NCI-H226 (cell line): Measurements from ENCODE around the gene SNRPA1.
A peak's percentile ranks its signal among the peaks of the same experiment; 100 is the strongest.
"Not testable (repeated sequence)": the region's sequence is repeated elsewhere in the genome, so short reads cannot be mapped to it uniquely, and the experiment has no call there.

ENCODE experiments used
- DNase-seq: peaks from one replicate; pipeline ENCODE4 v3.0.0-alpha.2; 2015

SNRPA1 gene

DNA sequence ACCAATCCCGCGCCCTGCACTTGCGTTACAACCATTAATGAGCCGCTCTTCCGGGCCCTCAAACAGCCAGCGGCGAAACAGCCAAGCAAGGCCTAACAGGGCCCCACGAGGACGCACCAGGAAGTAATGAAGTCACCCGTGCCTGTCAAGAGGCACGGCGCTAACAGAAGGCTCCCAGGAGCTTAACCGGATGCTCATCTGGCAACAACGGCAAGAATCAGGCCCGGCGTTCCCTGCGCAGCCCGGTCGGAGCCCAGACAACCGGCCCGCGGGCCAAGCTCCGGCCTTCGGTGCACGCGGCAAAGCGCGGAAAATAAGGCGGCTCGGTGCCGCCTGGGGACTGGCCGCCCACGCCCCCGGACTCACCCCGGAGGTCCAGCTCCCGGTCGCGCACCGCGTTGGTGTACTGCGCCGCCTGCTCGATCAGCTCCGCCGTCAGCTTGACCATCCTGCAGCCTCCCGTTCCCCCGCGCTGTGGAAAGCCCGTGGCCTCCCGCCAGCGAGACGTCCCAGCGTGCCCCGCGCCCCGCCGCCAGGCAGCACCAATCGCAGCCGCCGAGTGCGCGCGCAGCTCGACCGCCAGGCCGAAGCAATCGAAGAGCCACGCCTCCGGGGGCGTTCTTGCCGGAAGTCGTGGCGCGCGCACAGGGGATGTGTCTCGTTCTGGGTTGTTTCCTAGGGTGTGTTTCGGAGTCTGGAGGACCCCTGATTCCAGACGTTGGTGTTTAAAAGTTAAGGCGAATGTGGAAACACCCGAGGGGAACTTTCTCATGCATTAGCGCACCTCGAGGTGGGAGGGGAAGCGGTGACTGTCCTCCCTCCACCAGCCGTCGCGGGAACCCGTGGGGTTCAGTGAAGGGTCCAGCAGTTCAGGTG is at the start of gene SNRPA1:
TSS of gene SNRPA1 (minus strand) at position 518 of the 876 bp plus-strand sequence. CDS start at position 448, 70 bp downstream.
- DNase-seq, result peak; percentile 98

DNA sequence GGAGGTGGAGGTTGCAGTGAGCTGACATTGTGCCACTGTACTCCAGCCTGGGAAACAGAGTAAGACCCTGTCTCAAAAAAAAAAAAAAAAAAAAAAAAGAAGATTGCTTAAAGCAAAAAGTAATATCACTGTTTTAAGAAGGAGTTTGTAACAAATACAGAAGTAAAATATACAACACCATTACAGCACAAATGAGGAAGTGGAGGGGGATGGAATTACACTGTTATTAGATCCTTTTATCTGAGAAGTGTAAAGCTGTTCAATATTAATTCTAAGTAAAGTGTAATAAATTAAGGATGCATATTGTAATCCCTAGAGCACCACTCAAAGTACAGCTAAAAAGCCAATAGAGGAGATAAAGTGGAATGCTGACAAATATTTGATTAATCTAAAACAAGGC is 47.0 kb upstream of the SNRPA1 start:
- DNase-seq, result no peak

- DNase-seq, result no peak
Observed at GRCh38 chr15:101338502-101339057, 43.5 kb upstream of the SNRPA1 start.

- DNase-seq, result no peak
Observed at GRCh38 chr15:101337976-101338375, 42.9 kb upstream of the SNRPA1 start.

- not testable (repeated sequence) for DNase-seq
Observed at GRCh38 chr15:101333907-101334789, 39.1 kb upstream of the SNRPA1 start.

- no peak for DNase-seq
Observed at GRCh38 chr15:101332061-101332467, 37.0 kb upstream of the SNRPA1 start.

DNA sequence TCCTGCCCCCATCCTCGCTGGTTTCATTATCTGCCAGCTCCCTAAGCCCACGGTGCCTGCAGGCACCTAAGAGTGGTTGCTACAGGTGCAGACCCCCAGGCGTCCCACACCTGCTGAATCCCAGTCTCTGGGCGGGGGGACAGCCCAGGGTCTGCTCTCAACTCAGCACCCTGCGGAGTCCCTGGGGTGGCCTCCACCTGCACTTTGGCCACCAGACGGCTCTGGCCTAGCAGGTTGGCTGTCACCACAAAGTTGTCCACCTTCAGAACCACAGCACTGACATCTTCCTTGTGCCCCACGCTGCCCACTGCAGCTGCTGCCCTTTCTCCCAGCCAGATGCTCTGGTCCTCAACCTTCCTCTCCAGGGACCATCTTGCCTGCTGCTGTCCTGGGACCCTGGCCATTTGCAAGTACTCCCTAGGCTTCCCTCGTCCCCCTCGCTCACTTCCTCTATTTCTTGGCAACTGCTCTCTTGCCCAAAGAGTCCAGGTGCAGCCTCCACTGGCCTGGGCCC is 34.9 kb upstream of the SNRPA1 start:
- DNase-seq, result no peak

GRCh38 chr15:101329309-101329863 is 34.3 kb upstream of the SNRPA1 start:
- no peak for DNase-seq

- no peak for DNase-seq
Observed at GRCh38 chr15:101328001-101328400, 33.0 kb upstream of the SNRPA1 start.

DNA sequence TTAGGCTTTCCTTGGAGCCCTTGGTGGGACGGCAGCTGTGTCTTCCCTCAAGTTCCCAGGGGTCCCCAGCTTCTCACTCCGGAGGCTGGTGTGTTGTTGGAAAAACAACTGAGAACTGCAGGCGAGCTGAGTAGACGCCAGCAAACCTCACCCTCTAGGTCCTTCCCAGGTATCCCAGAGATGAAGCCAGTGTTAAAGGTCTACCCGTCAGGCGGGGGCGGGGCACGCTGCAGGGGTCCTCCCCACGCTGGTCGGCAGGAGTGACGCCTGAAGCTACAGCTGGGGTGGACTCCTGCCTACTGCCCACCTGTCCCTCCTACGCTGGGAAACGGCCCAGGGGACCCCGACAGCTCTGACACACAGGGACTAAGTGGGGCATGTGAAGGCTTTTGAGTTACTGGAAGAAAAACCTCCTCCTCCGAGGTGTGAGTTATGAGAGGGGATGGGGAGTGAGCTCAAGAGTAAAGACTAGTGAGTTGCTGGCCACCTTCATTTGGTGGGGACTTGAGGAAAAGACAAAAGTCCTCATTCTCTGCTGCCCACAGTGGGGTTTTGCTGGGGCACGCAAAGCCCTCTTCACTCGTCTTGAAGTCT is 32.2 kb upstream of the SNRPA1 start:
- DNase-seq, result no peak

DNA sequence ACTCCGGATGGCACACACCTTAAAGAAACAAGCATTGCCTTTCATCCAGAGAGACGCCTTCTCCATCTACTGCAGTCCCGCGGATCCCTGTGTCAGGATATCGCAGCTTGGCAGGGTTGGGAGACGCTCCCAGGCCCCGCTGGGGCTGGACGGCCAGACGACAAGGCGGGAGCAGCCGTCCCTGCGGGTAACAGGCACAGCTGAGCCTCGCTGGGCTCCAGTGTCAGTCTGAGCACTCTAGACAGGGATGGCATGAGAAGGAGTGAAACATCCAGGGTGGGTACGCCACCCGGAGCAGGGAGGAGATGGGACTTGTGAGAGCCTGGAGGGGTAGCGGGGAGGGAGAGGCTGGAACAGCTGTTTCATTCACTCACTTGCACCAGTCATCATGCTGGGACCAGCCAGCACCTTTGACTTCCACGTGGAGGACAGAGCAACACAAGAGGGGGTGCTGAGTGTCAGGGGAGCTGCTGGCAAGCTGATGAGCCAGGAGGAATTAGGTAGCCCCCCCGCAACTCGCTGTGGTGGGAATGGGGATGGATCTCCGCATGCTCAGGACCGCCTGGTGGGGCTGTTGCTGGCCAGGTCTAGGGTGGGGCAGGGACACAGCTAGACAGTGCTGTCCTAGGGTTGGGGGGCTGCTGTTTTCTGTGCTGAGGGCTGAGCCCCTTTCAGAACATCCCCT is 31.6 kb upstream of the SNRPA1 start:
- no peak for DNase-seq

DNA sequence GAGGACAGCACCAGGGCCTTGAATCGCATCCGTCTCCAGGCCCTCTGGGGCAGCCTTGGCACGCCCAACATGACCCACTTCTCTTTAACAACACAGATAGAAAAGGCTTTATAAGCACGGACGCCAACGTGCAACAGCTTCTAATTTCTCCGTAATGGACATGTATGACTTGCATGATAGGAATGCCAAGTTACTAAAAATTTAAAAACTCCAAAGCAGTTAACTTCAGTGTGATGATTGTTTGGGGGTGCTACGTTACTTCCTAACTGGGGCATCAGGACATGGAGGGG is 30.9 kb upstream of the SNRPA1 start:
- no peak for DNase-seq

- DNase-seq, result no peak
Observed at GRCh38 chr15:101325263-101326025, 30.4 kb upstream of the SNRPA1 start.

DNA sequence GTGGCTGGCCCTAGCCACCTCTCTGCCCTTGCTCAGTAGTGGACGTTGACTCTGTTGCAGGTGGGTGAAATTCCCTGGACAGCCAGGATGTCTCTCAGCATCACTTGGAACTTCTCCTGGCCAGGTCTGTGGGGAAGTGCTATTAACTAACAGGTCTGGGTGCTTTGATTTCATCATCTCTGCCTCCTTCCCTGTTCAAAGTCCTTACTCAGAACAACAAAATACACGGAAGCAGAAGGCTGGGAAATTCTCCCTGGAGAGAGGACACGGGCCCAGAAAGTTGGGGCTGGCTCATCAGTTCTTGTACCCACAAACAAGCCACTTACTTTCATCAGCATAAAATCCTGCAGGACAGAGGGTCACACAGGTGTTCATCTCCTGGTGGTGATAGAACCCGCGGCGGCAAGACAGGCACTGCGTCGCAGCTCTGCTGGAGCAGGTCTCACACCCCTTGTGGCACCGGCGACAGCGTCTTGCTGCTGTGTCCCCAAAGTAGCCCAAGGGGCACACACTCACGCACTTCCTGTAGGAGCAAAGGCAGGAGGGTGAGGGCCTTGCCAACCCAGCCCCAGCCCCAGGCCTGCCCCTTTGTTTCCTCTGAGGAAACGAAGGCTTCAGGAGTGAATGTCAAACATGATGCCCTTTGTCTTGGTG is 29.6 kb upstream of the SNRPA1 start:
- DNase-seq, result no peak

GRCh38 chr15:101323793-101324523 is 28.9 kb upstream of the SNRPA1 start:
- no peak for DNase-seq

DNA sequence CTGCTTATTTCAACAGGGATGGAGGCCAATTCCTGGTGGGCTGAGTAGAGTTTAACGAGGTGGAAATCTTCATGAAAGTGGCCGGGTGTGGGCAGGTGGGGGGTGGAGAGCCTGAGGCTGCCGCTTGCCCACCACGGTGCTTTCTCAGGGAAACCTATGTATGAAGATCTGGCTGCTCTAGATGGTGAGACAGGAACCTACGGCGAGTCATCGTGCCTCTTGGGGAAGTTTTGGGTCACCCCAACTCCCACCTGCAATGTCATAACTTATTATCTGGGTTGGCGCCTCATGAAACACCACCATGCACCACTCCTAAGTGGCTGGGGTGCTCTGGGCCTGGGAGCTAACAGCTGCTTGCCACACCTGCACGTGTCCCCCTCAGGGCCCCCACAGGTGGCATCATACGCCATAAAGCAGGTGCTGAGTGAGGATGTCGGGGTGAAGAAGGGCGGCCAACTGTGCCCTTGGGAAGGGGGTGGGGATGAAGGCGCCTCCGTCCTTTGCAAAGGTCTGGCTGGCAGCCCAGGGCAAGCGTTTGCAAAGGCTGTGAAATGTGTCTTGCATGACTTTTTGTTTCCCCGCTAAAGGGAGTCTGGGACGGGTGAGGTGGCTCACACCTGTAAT is 27.9 kb upstream of the SNRPA1 start:
- DNase-seq, result no peak

DNA sequence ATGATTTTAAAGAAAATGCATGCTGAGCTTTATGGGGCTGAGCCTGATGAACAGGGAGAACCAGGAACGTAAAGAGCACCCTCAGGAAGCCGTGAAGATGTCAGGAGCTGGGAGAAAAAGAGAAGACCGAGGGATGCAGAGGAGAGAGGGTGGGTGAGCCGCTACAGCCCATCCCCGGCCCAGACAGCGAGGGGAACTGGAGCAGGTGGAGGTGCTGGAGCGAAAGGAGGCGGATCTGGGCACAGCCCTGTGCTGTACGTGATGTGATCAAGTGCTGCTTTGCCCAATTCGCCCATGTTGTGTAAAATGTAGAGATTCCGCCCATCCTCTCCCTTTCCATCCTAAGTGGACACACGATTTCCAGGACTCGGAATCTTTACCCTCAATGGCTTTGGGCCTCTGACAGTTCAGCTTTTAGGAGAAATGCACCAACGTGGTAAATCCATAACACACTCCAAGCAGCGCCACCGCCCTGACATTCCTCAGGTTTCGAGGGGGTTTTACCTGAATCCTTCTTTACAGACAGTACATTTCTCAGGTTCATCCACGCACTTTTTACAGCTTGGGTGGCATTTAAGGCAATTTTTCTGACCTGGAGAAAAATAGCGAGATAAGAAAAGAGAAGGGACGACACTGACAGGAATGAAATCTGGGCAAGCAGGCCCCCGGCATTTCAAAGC is 27.1 kb upstream of the SNRPA1 start:
- DNase-seq, result no peak

DNA sequence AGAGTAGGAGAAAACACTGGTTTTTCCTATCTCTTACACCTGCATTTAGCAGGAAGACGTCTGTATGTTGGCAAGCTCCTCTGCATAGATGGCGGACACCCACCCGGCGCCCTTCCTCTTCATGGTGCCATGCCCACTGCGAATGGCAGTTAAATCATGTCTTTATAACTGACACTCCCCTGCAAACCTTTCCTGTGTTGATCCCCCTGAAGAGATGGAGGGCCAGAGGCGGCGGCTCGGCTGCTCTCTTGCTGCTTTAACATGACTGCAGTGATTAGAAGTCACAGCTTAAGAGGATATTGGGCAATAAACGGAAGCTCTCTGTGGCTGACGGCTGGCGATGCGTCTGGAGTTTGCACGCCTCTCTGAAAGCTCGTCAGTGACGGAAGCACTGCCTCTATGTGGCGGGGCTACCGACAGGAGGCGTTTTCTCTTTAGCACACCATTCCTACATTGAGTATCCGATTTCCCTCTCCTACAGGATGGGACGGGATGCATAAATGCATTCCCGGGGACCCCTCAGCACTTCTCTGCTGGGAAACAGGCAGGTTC is 25.5 kb upstream of the SNRPA1 start:
- no peak for DNase-seq

- DNase-seq, result no peak
Observed at GRCh38 chr15:101318839-101319238, 23.8 kb upstream of the SNRPA1 start.
